K562 (cell line): ENCODE measurements around the gene CAMKV. TPM values are rescaled to one million over a fixed set of nuclear protein-coding genes. Genes with fewer than 3 reads are reported as not detected.

ENCODE experiments used
- AFF4 ChIP-seq: sonication (generic); formaldehyde crosslinking; IDR thresholded peaks from 2 replicates; pipeline ENCODE4 v1.8.0; 2023; ENCODE audit warnings: mild to moderate bottlenecking, missing genetic modification reagents
- ATF1 ChIP-seq, 2 experiments: fragments of 450-650 bp in 1 of 2; IDR thresholded peaks; 2 replicates each; pipeline ENCODE4 v1.6.1; 2016; ENCODE audit warnings: missing compliant biosample characterization in 1 of 2, missing genetic modification characterization in 1 of 2
- COPS2 ChIP-seq: fragments of 450-650 bp; conservative IDR thresholded peaks from 2 replicates; pipeline ENCODE4 v1.6.1; 2016; ENCODE audit warnings: mild to moderate bottlenecking, moderate library complexity
- HNRNPL ChIP-seq: fragments of 200-400 bp; formaldehyde crosslinking; IDR thresholded peaks from 2 replicates; pipeline ENCODE4 v1.6.1; 2017; ENCODE audit warnings: low read depth, mild to moderate bottlenecking, low read length
- HSF4 ChIP-seq: fragments of 250-450 bp; sonication (Bioruptor Pico); IDR thresholded peaks from 2 replicates; pipeline ENCODE4 v2.1.2; 2022; ENCODE audit warnings: mild to moderate bottlenecking, moderate library complexity, borderline replicate concordance
- KLF16 ChIP-seq: IDR thresholded peaks from 2 replicates; pipeline ENCODE4 v1.6.1; 2016; ENCODE audit warnings: antibody characterized with exemption
- L3MBTL2 ChIP-seq: fragments of 450-650 bp; IDR thresholded peaks from 2 replicates; pipeline ENCODE4 v1.6.1; 2016; ENCODE audit warnings: mild to moderate bottlenecking, moderate library complexity
- MAX ChIP-seq: sonication (generic); formaldehyde crosslinking; IDR thresholded peaks from 2 replicates; pipeline ENCODE4 v1.9.0; 2022; ENCODE audit warnings: mild to moderate bottlenecking, missing genetic modification reagents
- MCM2 ChIP-seq: fragments of 450-650 bp; IDR thresholded peaks from 2 replicates; pipeline ENCODE4 v1.6.1; 2017; ENCODE audit warnings: low read depth, mild to moderate bottlenecking
- MNT ChIP-seq, 2 experiments: fragments of 450-650 bp; conservative IDR thresholded peaks; 2 replicates each; pipeline ENCODE4 v1.6.1; 2017; ENCODE audit warnings: mild to moderate bottlenecking in 2 of 2, moderate library complexity in 2 of 2
- POLR2AphosphoS2 ChIP-seq: IDR thresholded peaks from 2 replicates; pipeline ENCODE4 v1.6.1; 2012; ENCODE audit warnings: low read length, improper control_type of control experiment
- RAD21 ChIP-seq, 2 experiments: fragments of 250-450 bp in 1 of 2; fragments of 450-650 bp in 1 of 2; sonication (Bioruptor Pico) in 1 of 2; formaldehyde crosslinking in 1 of 2; IDR thresholded peaks in 1 of 2; conservative IDR thresholded peaks in 1 of 2; 2 replicates each; pipeline versions ENCODE4 v1.4.0 to v1.8.0; 2020 to 2022; ENCODE audit warnings: mild to moderate bottlenecking in 2 of 2, moderate library complexity in 1 of 2
- SMAD3 ChIP-seq: fragments of 450-650 bp; formaldehyde crosslinking; conservative IDR thresholded peaks from 2 replicates; pipeline ENCODE4 v1.4.0; 2020; ENCODE audit warnings: mild to moderate bottlenecking
- SP1 ChIP-seq: sonication (generic); formaldehyde crosslinking; IDR thresholded peaks from 2 replicates; pipeline ENCODE4 v1.8.1; 2022; ENCODE audit warnings: mild to moderate bottlenecking, missing genetic modification reagents
- ZNF277 ChIP-seq: fragments of 250-450 bp; sonication (Bioruptor Pico); IDR thresholded peaks from 2 replicates; pipeline ENCODE4 v1.8.0; 2022; ENCODE audit warnings: inconsistent platforms, mild to moderate bottlenecking, moderate library complexity, borderline replicate concordance
- ZNF347 ChIP-seq: fragments of 450-650 bp; formaldehyde crosslinking; IDR thresholded peaks from 2 replicates; pipeline ENCODE4 v1.4.0; 2020; ENCODE audit warnings: low read depth, mild to moderate bottlenecking, moderate library complexity
- ZNF41 ChIP-seq: fragments of 250-450 bp; sonication (Bioruptor Pico); conservative IDR thresholded peaks from 2 replicates; pipeline ENCODE4 v1.4.0; 2020; ENCODE audit warnings: mild to moderate bottlenecking
- ZNF586 ChIP-seq: fragments of 450-650 bp; formaldehyde crosslinking; conservative IDR thresholded peaks from 2 replicates; pipeline ENCODE4 v1.4.0; 2020; ENCODE audit warnings: mild to moderate bottlenecking, moderate library complexity
- ZNF707 ChIP-seq: fragments of 250-450 bp; sonication (Bioruptor Pico); conservative IDR thresholded peaks from 2 replicates; pipeline ENCODE4 v1.8.0; 2022; ENCODE audit warnings: inconsistent platforms, mild to moderate bottlenecking, moderate library complexity
- ZNF764 ChIP-seq: fragments of 250-450 bp; sonication (Bioruptor Pico); IDR thresholded peaks from 2 replicates; pipeline ENCODE4 v1.4.0; 2020; ENCODE audit warnings: low read depth, mild to moderate bottlenecking, moderate library complexity
- polyA plus RNA-seq, 8 experiments: library from polyadenylated mRNA; depleted of rRNA in 4 of 8; stranded (reverse) in 5 of 8; unstranded in 3 of 8; fragments of >200 nt; fragmentation: Nextera tagmentation in 2 of 8; fragmentation: Illumina TruSeq in 1 of 8; extraction: Ambion mirVana in 2 of 8; extraction: Trizol in 1 of 8; gene quantifications; 2 replicates each; pipeline versions ENCODE4 v1.2.1 to v1.2.3, GENCODE V29; 2011 to 2014; ENCODE audit warnings: inconsistent platforms in 1 of 8, missing spikeins in 1 of 8
- total RNA-seq, 7 experiments: library from RNA; depleted of rRNA in 6 of 7; stranded (reverse); fragments of >200 nt in 6 of 7; fragmentation: Illumina TruSeq in 2 of 7; extraction: Trizol in 2 of 7; gene quantifications; 2 replicates each; pipeline versions ENCODE4 v1.2.1 to v1.2.3, GENCODE V29; 2011 to 2021; ENCODE audit warnings: low replicate concordance in 1 of 7

CAMKV gene
- total and polyA plus RNA-seq, 9 of the 15 experiments (the other 6 are each of a cell fraction or from before 2014, with no cell fraction given) = 0.08 to 2.7 (median 0.79) TPM

- TF ChIP-seq AFF4 (CRISPR knock-in tag) = no peak
- TF ChIP-seq SP1 (CRISPR knock-in tag) = 0 out of 2 replicates have a peak, but pooled peaks have one; percentile 57
- TF ChIP-seq ZNF707 (CRISPR knock-in tag) = no peak
- TF ChIP-seq RAD21 (CRISPR knock-in tag; conservative IDR thresholded peaks at IDR 0.05 in 1 of 2, IDR thresholded peaks at IDR 0.05 in 1 of 2) = peak; percentile 57 to 74
- TF ChIP-seq ZNF347 = no peak
- TF ChIP-seq ZNF586 (CRISPR knock-in tag) = no peak
- no peak for TF ChIP-seq KLF16
- no peak for TF ChIP-seq ZNF277 (CRISPR knock-in tag)
- no peak for TF ChIP-seq ZNF764 (CRISPR knock-in tag)
- 0 out of 2 replicates have a peak, but pooled peaks have one; percentile 5 for TF ChIP-seq L3MBTL2
- no peak for TF ChIP-seq COPS2
- no peak for TF ChIP-seq SMAD3 (CRISPR knock-in tag)
- TF ChIP-seq MAX (CRISPR knock-in tag) = peak; percentile 34; the same call in 1 of the 2 replicates
- peak in 1 of 2 experiments; percentile 33; a peak in 1 of 4 replicates for TF ChIP-seq MNT (conservative IDR thresholded peaks at IDR 0.05)
- no peak for TF ChIP-seq ATF1 (CRISPR knock-in tag; IDR thresholded peaks at IDR 0.05)
- no peak for TF ChIP-seq ATF1 (tag; IDR thresholded peaks at IDR 0.05)
- no peak for TF ChIP-seq ZNF41 (CRISPR knock-in tag)
- TF ChIP-seq POLR2AphosphoS2 = no peak
- no peak for TF ChIP-seq HNRNPL
- no peak for TF ChIP-seq MCM2
- no peak for TF ChIP-seq HSF4 (CRISPR knock-in tag)
These were observed 36.5 kb upstream of the CAMKV start (continued) for GRCh38 chr3:49906073-49906743.
